K562 (cell line): ENCODE data around the gene COL5A1. TPM values are rescaled to one million over a fixed set of nuclear protein-coding genes. Genes with fewer than 3 reads are reported as not detected.

Experiments used
- ATAC-seq: fragments of 200-7000 bp; cut with Tn5 transposase; 3 replicates; pipeline ENCODE4 v1.9.1; 2020; ENCODE audit warnings: moderate library complexity
- BruUV-seq: library from RNA; stranded (reverse); fragments of 400-500 nt; replicated peaks from 2 replicates; lab custom pipeline; 2021; lab: Mats Ljungman, UMichigan
- CTCF ChIA-PET: fragments of 300-600 bp; formaldehyde crosslinking; extraction: SDS; loops from one replicate; lab custom pipeline; 2021; ENCODE audit warnings: low intra/inter-chr PET ratio; lab: Yijun Ruan, JAX
- POLR2A ChIA-PET: fragments of 300-600, 350-650 bp; sonication (Branson Sonifier 250); formaldehyde crosslinking; extraction: SDS; loops from one replicate; lab custom pipeline; 2021; ENCODE audit warnings: antibody characterized with exemption, inconsistent platforms; lab: Yijun Ruan, JAX
- DNase-seq, 4 experiments: peaks; one replicate each; pipeline versions ENCODE4 v3.0.0 to v3.0.0-alpha.2; 2011 to 2018; ENCODE audit warnings: low spot score in 3 of 4, mixed read lengths in 3 of 4; ENCODE audit errors: extremely low read depth in 1 of 4
- FAIRE-seq: peaks from 2 replicates; lab custom pipeline; 2011; peaks lifted over from hg19 to GRCh38; lab: Jason Lieb, UNC
- H2AFZ ChIP-seq: 2 replicates; pipeline ENCODE4 v1.6.0; 2011; ENCODE audit warnings: low read depth, low read length, control low read depth, inconsistent platforms
- H3K27ac ChIP-seq: fragments of 200-600 bp; 3 replicates; pipeline ENCODE4 v1.8.0; 2011; ENCODE audit warnings: low read depth, mild to moderate bottlenecking, control low read depth, inconsistent platforms, low read length, moderate library complexity, mixed read lengths; ENCODE audit errors: extremely low read depth
- H3K27me3 ChIP-seq, 2 experiments: fragments of 300-600 bp in 1 of 2; 2 replicates in 1 of 2; 3 replicates in 1 of 2; pipeline versions ENCODE4 v1.6.0 to v1.8.0; 2011; ENCODE audit warnings: inconsistent platforms in 2 of 2, low read length in 2 of 2, mild to moderate bottlenecking in 1 of 2, mixed read lengths in 1 of 2, moderate library complexity in 1 of 2; ENCODE audit not compliant: control insufficient read depth in 2 of 2, insufficient read depth in 2 of 2
- H3K36me3 ChIP-seq: fragments of 300-600 bp; 3 replicates; pipeline ENCODE4 v1.8.0; 2011; ENCODE audit warnings: mild to moderate bottlenecking, low read length, inconsistent platforms; ENCODE audit not compliant: control insufficient read depth, insufficient read depth
- H3K4me1 ChIP-seq, 2 experiments: fragments of 200-600 bp in 1 of 2; replicated peaks in 1 of 2; 2 replicates in 1 of 2; 3 replicates in 1 of 2; pipeline versions ENCODE4 v1.5.1 to v1.8.0; 2011; ENCODE audit warnings: inconsistent platforms in 2 of 2, low read length in 2 of 2, mild to moderate bottlenecking in 1 of 2, mixed read lengths in 1 of 2, moderate library complexity in 1 of 2; ENCODE audit not compliant: control insufficient read depth in 2 of 2, insufficient read depth in 2 of 2
- H3K4me2 ChIP-seq: 2 replicates; pipeline ENCODE4 v1.6.1; 2011; ENCODE audit warnings: low read length, control low read depth, inconsistent platforms, mixed read lengths; ENCODE audit not compliant: insufficient read depth
- H3K4me3 ChIP-seq: fragments of 200-600 bp; sonication (generic), shearing (Covaris generic); 2 replicates; pipeline ENCODE4 v1.5.1; 2016; ENCODE audit warnings: control low read depth, inconsistent platforms
- H3K79me2 ChIP-seq: fragments of 200-600 bp; 3 replicates; pipeline ENCODE4 v1.8.0; 2011; ENCODE audit warnings: low read length, inconsistent platforms; ENCODE audit not compliant: control insufficient read depth, insufficient read depth
- H3K9ac ChIP-seq, 2 experiments: 2 replicates each; pipeline versions ENCODE4 v1.6.0 to v1.6.1; 2011; ENCODE audit warnings: low read depth in 2 of 2, low read length in 2 of 2, control low read depth in 1 of 2, inconsistent platforms in 1 of 2, mild to moderate bottlenecking in 1 of 2, mixed read lengths in 1 of 2; ENCODE audit not compliant: insufficient read depth in 1 of 2
- H3K9me1 ChIP-seq: one replicate; pipeline ENCODE4 v1.6.0; 2011; ENCODE audit warnings: inconsistent platforms, mild to moderate bottlenecking, low read length, moderate library complexity; ENCODE audit not compliant: control insufficient read depth, insufficient read depth
- H3K9me3 ChIP-seq: replicated peaks from 2 replicates; pipeline ENCODE4 v1.5.1; 2011; ENCODE audit warnings: low read depth, low read length, inconsistent platforms; ENCODE audit not compliant: control insufficient read depth, insufficient read depth
- H4K20me1 ChIP-seq: replicated peaks from 2 replicates; pipeline ENCODE4 v1.6.1; 2011; ENCODE audit warnings: low read length, inconsistent platforms, mixed read lengths; ENCODE audit not compliant: control insufficient read depth, insufficient read depth
- ATF2 ChIP-seq: sonication (generic); formaldehyde crosslinking; IDR thresholded peaks from 2 replicates; pipeline ENCODE4 v1.8.1; 2022; ENCODE audit warnings: missing genetic modification reagents
- HNRNPL ChIP-seq: fragments of 200-400 bp; formaldehyde crosslinking; IDR thresholded peaks from 2 replicates; pipeline ENCODE4 v1.6.1; 2017; ENCODE audit warnings: low read depth, mild to moderate bottlenecking, low read length
- TCF7 ChIP-seq: sonication (generic); IDR thresholded peaks from 2 replicates; pipeline ENCODE4 v1.6.1; 2016; ENCODE audit warnings: antibody characterized with exemption, borderline replicate concordance
- ZBTB2 ChIP-seq: fragments of 450-650 bp; IDR thresholded peaks from 2 replicates; pipeline ENCODE4 v1.6.1; 2016; ENCODE audit warnings: antibody characterized with exemption
- WGBS: fragments of 100-300 bp; shearing (Covaris generic); methylation state at CpG from one replicate; pipeline ENCODE4 v1.1.6; 2016; ENCODE audit warnings: low coverage, mixed read lengths; ENCODE audit not compliant: insufficient coverage; ENCODE audit errors: missing lambda C conversion rate; 5-methylcytosine and 5-hydroxymethylcytosine counted together
- in situ Hi-C: fragments of 300-500 bp; cut with MboI; formaldehyde crosslinking; loops from 4 replicates; pipeline ENCODE4 v1.15.0; 2018; ENCODE audit warnings: inconsistent platforms, mixed read lengths
- intact Hi-C: fragments of 100-400 bp; cut with micrococcal nuclease; formaldehyde crosslinking; loops from 2 replicates; pipeline ENCODE4 v1.14.2; 2022
- polyA plus RNA-seq, 8 experiments: library from polyadenylated mRNA; depleted of rRNA in 4 of 8; stranded (reverse) in 5 of 8; unstranded in 3 of 8; fragments of >200 nt; fragmentation: Nextera tagmentation in 2 of 8; fragmentation: Illumina TruSeq in 1 of 8; extraction: Ambion mirVana in 2 of 8; extraction: Trizol in 1 of 8; gene quantifications; 2 replicates each; pipeline versions ENCODE4 v1.2.1 to v1.2.3, GENCODE V29; 2011 to 2014; ENCODE audit warnings: inconsistent platforms in 1 of 8, missing spikeins in 1 of 8
- total RNA-seq, 7 experiments: library from RNA; depleted of rRNA in 6 of 7; stranded (reverse); fragments of >200 nt in 6 of 7; fragmentation: Illumina TruSeq in 2 of 7; extraction: Trizol in 2 of 7; gene quantifications; 2 replicates each; pipeline versions ENCODE4 v1.2.1 to v1.2.3, GENCODE V29; 2011 to 2021; ENCODE audit warnings: low replicate concordance in 1 of 7

COL5A1 gene
- total and polyA plus RNA-seq, 9 of the 15 experiments (the other 6 are each of a cell fraction or from before 2014, with no cell fraction given): under 0.01 to 0.13 (median 0.04) TPM; not detected in 6

DNA sequence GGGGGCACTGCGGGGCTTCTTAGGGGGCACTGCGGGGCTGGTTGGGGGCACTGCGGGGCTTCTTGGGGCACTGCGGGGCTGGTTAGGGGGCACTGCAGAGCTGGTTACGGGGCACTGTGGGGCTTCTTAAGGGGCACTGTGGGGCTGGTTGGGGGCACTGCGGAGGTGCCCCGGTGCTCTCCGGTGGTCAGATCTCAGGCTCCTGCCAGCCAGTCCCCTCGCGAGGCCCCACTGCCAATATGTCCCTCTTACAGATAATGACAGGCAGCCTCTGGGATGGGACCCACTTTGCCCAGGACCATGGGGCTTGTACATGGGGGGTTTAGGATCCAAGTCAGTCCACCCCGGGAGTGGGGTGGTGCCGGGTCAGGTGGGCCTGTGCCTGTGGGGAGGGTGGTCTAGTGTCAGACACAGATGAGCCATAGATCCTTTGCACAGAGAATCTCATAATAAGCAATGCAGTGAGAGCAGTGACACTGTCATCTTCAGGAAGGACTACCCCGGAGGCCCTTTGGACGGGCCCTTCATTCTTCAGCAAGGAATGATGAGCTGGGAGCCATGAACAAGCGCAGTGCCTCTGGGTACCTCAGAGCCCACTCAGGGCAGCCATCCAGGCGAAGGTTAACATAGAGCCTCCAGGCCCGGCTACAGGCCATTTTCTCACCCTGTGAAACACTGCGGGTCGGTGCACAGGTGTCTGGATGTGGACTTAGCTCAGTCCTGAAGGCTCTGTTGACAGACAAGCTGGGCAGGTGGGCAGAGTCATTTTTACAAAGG, 38.2 kb downstream of the COL5A1 start:
- H3K27ac ChIP-seq: no peak overlapping the region
- H3K9me3 ChIP-seq: no peaks in the 10 kb centered on the region
- FAIRE-seq: no peak
- H3K36me3 ChIP-seq: no peaks in the 10 kb centered on the region
- ChIA-PET POLR2A (no interaction called here), CTCF (no interaction called here)
- no peak overlapping the region for H3K4me3 ChIP-seq
- H3K4me2 ChIP-seq: no peak overlapping the region
- no peaks in the 10 kb centered on the region for H3K4me1 ChIP-seq
- no TSS peak for BruUV-seq
- no peak for TF ChIP-seq ZBTB2
- TF ChIP-seq TCF7: no peak
- TF ChIP-seq ATF2: no peak
- no peak for TF ChIP-seq HNRNPL
- TF ChIP-seq, all 486 proteins: peak for 0
- Histone ChIP-seq H3K9me1 (no peaks in the 10 kb centered on the region), H3K9ac (no peak overlapping the region), H3K27me3 (peaks cover 0 to 45% of the 10 kb centered on the region in 2 experiments; a peak in 2 of 5 replicates), H4K20me1 (peaks cover 5% of the 10 kb centered on the region; the same call in 1 of the 2 replicates), H3K79me2 (no peaks in the 10 kb centered on the region), H2AFZ (no peak overlapping the region)
- ATAC-seq (no peak), DNase-seq (no peak)
- intact Hi-C loops: no loop called here
- WGBS: 4% methylated on average over 16 of the region's 19 CpGs
- in situ Hi-C loops: no loop called here
